Measurements from ENCODE around the gene FBLIM1. TPM values are rescaled to one million over a fixed set of nuclear protein-coding genes. Genes with fewer than 3 reads are reported as not detected.

Gene FBLIM1
- total RNA-seq (89.3 TPM), polyA plus RNA-seq (ENCODE audit: insufficient read depth, low read depth, low replicate concordance) (16.6 TPM)
- long read RNA-seq, donor 1, transcript FBLIM1-202 (9 exons, 3,695 nt): major isoform, 5 of 8 reads
- long read RNA-seq, donor 1, partial matches to known transcripts: 0 of 8 reads
- long read RNA-seq, donor 1, other reads (novel, unspliced or antisense): 0 of 8 reads
- long read RNA-seq, donor 2, partial matches to known transcripts: 0 of 4 reads
- long read RNA-seq, donor 2, other reads (novel, unspliced or antisense): 0 of 4 reads
- long read RNA-seq, donor 3, transcript FBLIM1-202 (9 exons, 3,695 nt): major isoform, 5 of 8 reads
- long read RNA-seq, donor 3, partial matches to known transcripts: 0 of 8 reads
- long read RNA-seq, donor 3, other reads (novel, unspliced or antisense): 0 of 8 reads
- long read RNA-seq, donor 4, transcript FBLIM1-202 (9 exons, 3,695 nt): major isoform, 8 of 14 reads
- long read RNA-seq, donor 4, partial matches to known transcripts: 5 of 14 reads
- long read RNA-seq, donor 4, other reads (novel, unspliced or antisense): 0 of 14 reads
- long read RNA-seq, donor 5: 0 reads
- long read RNA-seq, donor 6, partial matches to known transcripts: 0 of 1 reads
- long read RNA-seq, donor 6, other reads (novel, unspliced or antisense): 0 of 1 reads
- long read RNA-seq, donor 7, transcript FBLIM1-202 (9 exons, 3,695 nt): major isoform, 12 of 74 reads
- long read RNA-seq, donor 7, partial matches to known transcripts: 20 of 74 reads
- long read RNA-seq, donor 7, other reads (novel, unspliced or antisense): 42 of 74 reads
- long read RNA-seq, donor 8, transcript FBLIM1-202 (9 exons, 3,695 nt): major isoform, 9 of 9 reads
- long read RNA-seq, donor 8, partial matches to known transcripts: 0 of 9 reads
- long read RNA-seq, donor 8, other reads (novel, unspliced or antisense): 0 of 9 reads
- long read RNA-seq, donor 9, partial matches to known transcripts: 0 of 7 reads
- long read RNA-seq, donor 9, other reads (novel, unspliced or antisense): 0 of 7 reads
- long read RNA-seq, donor 10, partial matches to known transcripts: 22 of 25 reads
- long read RNA-seq, donor 10, other reads (novel, unspliced or antisense): 0 of 25 reads

- intact Hi-C loops (cut with DNase I): no loop called here
- no peaks in the 10 kb centered on the region for H3K36me3 ChIP-seq (ENCODE audit: control insufficient read depth in 2 of 3, insufficient read depth in 3 of 3, low read length in 3 of 3)
- peak in 4 of 5 donors; percentile 54 to 86 (median 72) for DNase-seq
- H3K4me3 ChIP-seq (ENCODE audit: low read length in 3 of 3): peak within 1 kb of the TSS; percentile 29 to 62 (median 43)
- peak within 1 kb of the TSS; percentile 57 to 72 for H3K27ac ChIP-seq (ENCODE audit: low read depth in 2 of 2, low read length in 2 of 2)
- peak within 1 kb of the TSS; percentile 48 to 55 (median 55) for H3K9ac ChIP-seq (ENCODE audit: low read length in 3 of 3)
- H3K27me3 ChIP-seq (ENCODE audit: control insufficient read depth, insufficient read depth, low read length): no peaks in the 10 kb centered on the region
- TF ChIP-seq CTCF (IDR thresholded peaks at IDR 0.05; ENCODE audit: borderline replicate concordance, extremely low read depth, insufficient read depth): no peak
- peaks cover 0 to 3% (median 0%) of the 10 kb centered on the region in 3 donors for H3K4me1 ChIP-seq (ENCODE audit: control insufficient read depth in 2 of 3, insufficient read depth in 2 of 3, low read depth in 1 of 3, low read length in 3 of 3)
- FAIRE-seq: no peak
- H3K9me3 ChIP-seq (ENCODE audit: control insufficient read depth in 2 of 3, insufficient read depth in 1 of 3, low read length in 3 of 3): no peaks in the 10 kb centered on the region
Observed at GRCh38 chr1:15758343-15758931, at the start of gene FBLIM1. FBLIM1 (plus strand) TSS chr1:15758795; CDS start chr1:15764984, 6,189 bp downstream.

GRCh38 chr1:15709226-15709625, 49.4 kb upstream of the FBLIM1 start:
- intact Hi-C loops (cut with DNase I): no loop called here
- DNase-seq (no peak), FAIRE-seq (no peak)
- Histone ChIP-seq H3K27me3 (ENCODE audit: control insufficient read depth, insufficient read depth, low read length) (no peaks in the 10 kb centered on the region), H3K9ac (ENCODE audit: low read length in 3 of 3) (no peak overlapping the region), H3K4me1 (ENCODE audit: control insufficient read depth in 2 of 3, insufficient read depth in 2 of 3, low read depth in 1 of 3, low read length in 3 of 3) (peaks cover 0 to 11% (median 6%) of the 10 kb centered on the region in 3 donors), H3K36me3 (ENCODE audit: control insufficient read depth in 2 of 3, insufficient read depth in 3 of 3, low read length in 3 of 3) (peaks cover 0 to 4% (median 0%) of the 10 kb centered on the region in 3 donors), H3K4me3 (ENCODE audit: low read length in 3 of 3) (no peak overlapping the region), H3K27ac (ENCODE audit: low read depth in 2 of 2, low read length in 2 of 2) (no peak overlapping the region), H3K9me3 (ENCODE audit: control insufficient read depth in 2 of 3, insufficient read depth in 1 of 3, low read length in 3 of 3) (no peaks in the 10 kb centered on the region)
- TF ChIP-seq CTCF (IDR thresholded peaks at IDR 0.05; ENCODE audit: borderline replicate concordance, extremely low read depth, insufficient read depth): no peak

- Histone ChIP-seq H3K4me3 (ENCODE audit: low read length in 3 of 3) (no peak overlapping the region), H3K36me3 (ENCODE audit: control insufficient read depth in 2 of 3, insufficient read depth in 3 of 3, low read length in 3 of 3) (peaks cover 0 to 6% (median 0%) of the 10 kb centered on the region in 3 donors), H3K27me3 (ENCODE audit: control insufficient read depth, insufficient read depth, low read length) (no peaks in the 10 kb centered on the region), H3K9ac (ENCODE audit: low read length in 3 of 3) (no peak overlapping the region), H3K27ac (ENCODE audit: low read depth in 2 of 2, low read length in 2 of 2) (no peak overlapping the region), H3K4me1 (ENCODE audit: control insufficient read depth in 2 of 3, insufficient read depth in 2 of 3, low read depth in 1 of 3, low read length in 3 of 3) (peaks cover 0 to 10% (median 4%) of the 10 kb centered on the region in 3 donors), H3K9me3 (ENCODE audit: control insufficient read depth in 2 of 3, insufficient read depth in 1 of 3, low read length in 3 of 3) (no peaks in the 10 kb centered on the region)
- FAIRE-seq: no peak
- peak in 1 of 5 donors; percentile 21 for DNase-seq
- no peak for TF ChIP-seq CTCF (IDR thresholded peaks at IDR 0.05; ENCODE audit: borderline replicate concordance, extremely low read depth, insufficient read depth)
- intact Hi-C loops (cut with DNase I): no loop called here
Observed at GRCh38 chr1:15712168-15712567, 46.4 kb upstream of the FBLIM1 start.

Measured in kidney (tissue), 22 donors.